ENCODE data around the gene MPHOSPH10. TPM values are rescaled to one million over a fixed set of nuclear protein-coding genes. Genes with fewer than 3 reads are reported as not detected.

MPHOSPH10 gene
- total and polyA plus RNA-seq, 2 of the 13 experiments (the other 11 are each of a cell fraction or from before 2014, with no cell fraction given) = 37.8 to 137 TPM

DNA sequence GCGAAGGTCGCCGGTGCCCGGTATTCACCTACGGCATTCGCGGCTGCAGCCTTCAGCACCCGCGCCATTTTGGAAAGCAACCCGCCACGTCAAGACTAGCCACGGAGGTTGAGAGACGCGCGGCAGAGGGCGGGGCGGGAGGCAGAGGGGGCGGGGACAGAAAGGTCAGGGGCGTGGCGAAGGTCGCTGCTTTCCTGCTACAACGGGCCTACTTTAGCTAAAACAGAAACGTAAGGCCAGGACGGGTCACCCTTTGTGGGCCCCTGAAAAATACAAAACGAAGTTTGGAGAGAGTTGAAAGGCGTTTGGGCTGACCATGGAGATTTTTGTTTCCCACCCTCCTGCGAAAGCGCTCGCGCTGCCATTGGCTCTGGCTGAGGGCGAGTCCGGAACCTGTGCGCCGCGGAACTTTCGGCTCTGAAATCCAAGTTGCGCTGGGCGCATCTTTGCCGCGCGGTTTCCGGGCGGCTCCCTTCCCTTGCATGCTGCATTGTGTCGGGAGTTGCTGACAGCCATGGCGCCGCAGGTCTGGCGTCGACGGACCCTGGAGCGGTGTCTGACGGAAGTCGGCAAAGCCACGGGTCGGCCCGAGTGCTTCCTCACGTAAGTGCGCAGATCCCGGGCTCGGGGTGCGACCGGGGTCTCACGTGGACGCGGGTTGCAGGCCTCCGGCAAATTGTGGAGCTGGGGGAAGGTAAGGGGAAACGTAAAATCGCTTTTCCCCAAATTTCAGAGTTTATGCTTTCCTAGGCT is at the start of gene MPHOSPH10, which contains the start of gene MCEE (continued):
- TF ChIP-seq ZNF766 (CRISPR knock-in tag; IDR thresholded peaks at IDR 0.05; ENCODE audit: borderline replicate concordance) (peak; percentile 90), ZBTB34 (CRISPR knock-in tag; IDR thresholded peaks at IDR 0.05) (no peak; the same call in 1 of the 2 replicates), GZF1 (CRISPR knock-in tag; IDR thresholded peaks at IDR 0.05) (peak; percentile 77; the same call in 1 of the 2 replicates), ZSCAN20 (CRISPR knock-in tag; IDR thresholded peaks at IDR 0.05; ENCODE audit: borderline replicate concordance) (peak; percentile 77), ZNF772 (CRISPR knock-in tag; IDR thresholded peaks at IDR 0.05) (peak; percentile 98), TBL1XR1 (IDR thresholded peaks at IDR 0.05; ENCODE audit: borderline replicate concordance, low read length, partially characterized antibody) (no peak), ZBTB8A (CRISPR knock-in tag; IDR thresholded peaks at IDR 0.05; ENCODE audit: borderline replicate concordance, low read depth) (no peak), ZNF572 (CRISPR knock-in tag; IDR thresholded peaks at IDR 0.05) (peak; percentile 79; the same call in 1 of the 2 replicates), ZNF382 (CRISPR knock-in tag; IDR thresholded peaks at IDR 0.05; ENCODE audit: borderline replicate concordance) (no peak), CBX2 (IDR thresholded peaks at IDR 0.05; ENCODE audit: low read depth, low read length) (no peak), CBX2 (CRISPR knock-in tag; IDR thresholded peaks at IDR 0.05; ENCODE audit: low read depth) (peak; percentile 84; the same call in 1 of the 2 replicates), PBX2 (CRISPR knock-in tag; IDR thresholded peaks at IDR 0.05) (0 out of 2 replicates have a peak, but pooled peaks have one; percentile 41), HOXA7 (CRISPR knock-in tag; IDR thresholded peaks at IDR 0.05) (0 out of 2 replicates have a peak, but pooled peaks have one; percentile 30), SRF (IDR thresholded peaks at IDR 0.05; ENCODE audit: low read depth, low read length) (no peak), HIC2 (CRISPR knock-in tag; IDR thresholded peaks at IDR 0.05; ENCODE audit: low read depth) (no peak), CENPX (CRISPR knock-in tag; IDR thresholded peaks at IDR 0.05) (no peak), ZKSCAN8 (CRISPR knock-in tag; IDR thresholded peaks at IDR 0.05; ENCODE audit: borderline replicate concordance) (peak; percentile 78), GABPA (IDR thresholded peaks at IDR 0.05; ENCODE audit: low read depth, low read length) (peak; percentile 97), GABPA (CRISPR knock-in tag; IDR thresholded peaks at IDR 0.05; ENCODE audit: low read depth) (peak; percentile 99), SETDB1 (CRISPR knock-in tag; IDR thresholded peaks at IDR 0.05; ENCODE audit: borderline replicate concordance) (peak; percentile 77; the same call in 1 of the 2 replicates)
- TF ChIP-seq, protein P1, sequence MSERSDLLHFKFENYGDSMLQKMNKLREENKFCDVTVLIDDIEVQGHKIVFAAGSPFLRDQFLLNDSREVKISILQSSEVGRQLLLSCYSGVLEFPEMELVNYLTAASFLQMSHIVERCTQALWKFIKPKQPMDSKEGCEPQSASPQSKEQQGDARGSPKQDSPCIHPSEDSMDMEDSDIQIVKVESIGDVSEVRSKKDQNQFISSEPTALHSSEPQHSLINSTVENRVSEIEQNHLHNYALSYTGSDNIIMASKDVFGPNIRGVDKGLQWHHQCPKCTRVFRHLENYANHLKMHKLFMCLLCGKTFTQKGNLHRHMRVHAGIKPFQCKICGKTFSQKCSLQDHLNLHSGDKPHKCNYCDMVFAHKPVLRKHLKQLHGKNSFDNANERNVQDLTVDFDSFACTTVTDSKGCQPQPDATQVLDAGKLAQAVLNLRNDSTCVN (CRISPR knock-in tag; IDR thresholded peaks at IDR 0.05; ENCODE audit: borderline replicate concordance) = peak; percentile 83; the same call in 1 of the 2 replicates
- TF ChIP-seq, protein P2, sequence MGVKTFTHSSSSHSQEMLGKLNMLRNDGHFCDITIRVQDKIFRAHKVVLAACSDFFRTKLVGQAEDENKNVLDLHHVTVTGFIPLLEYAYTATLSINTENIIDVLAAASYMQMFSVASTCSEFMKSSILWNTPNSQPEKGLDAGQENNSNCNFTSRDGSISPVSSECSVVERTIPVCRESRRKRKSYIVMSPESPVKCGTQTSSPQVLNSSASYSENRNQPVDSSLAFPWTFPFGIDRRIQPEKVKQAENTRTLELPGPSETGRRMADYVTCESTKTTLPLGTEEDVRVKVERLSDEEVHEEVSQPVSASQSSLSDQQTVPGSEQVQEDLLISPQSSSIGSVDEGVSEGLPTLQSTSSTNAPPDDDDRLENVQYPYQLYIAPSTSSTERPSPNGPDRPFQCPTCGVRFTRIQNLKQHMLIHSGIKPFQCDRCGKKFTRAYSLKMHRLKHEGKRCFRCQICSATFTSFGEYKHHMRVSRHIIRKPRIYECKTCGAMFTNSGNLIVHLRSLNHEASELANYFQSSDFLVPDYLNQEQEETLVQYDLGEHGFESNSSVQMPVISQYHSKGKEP (CRISPR knock-in tag; IDR thresholded peaks at IDR 0.05) = peak; percentile 91; the same call in 1 of the 2 replicates
